ENCODE measurements around the gene EFEMP1.

EFEMP1 gene

DNA sequence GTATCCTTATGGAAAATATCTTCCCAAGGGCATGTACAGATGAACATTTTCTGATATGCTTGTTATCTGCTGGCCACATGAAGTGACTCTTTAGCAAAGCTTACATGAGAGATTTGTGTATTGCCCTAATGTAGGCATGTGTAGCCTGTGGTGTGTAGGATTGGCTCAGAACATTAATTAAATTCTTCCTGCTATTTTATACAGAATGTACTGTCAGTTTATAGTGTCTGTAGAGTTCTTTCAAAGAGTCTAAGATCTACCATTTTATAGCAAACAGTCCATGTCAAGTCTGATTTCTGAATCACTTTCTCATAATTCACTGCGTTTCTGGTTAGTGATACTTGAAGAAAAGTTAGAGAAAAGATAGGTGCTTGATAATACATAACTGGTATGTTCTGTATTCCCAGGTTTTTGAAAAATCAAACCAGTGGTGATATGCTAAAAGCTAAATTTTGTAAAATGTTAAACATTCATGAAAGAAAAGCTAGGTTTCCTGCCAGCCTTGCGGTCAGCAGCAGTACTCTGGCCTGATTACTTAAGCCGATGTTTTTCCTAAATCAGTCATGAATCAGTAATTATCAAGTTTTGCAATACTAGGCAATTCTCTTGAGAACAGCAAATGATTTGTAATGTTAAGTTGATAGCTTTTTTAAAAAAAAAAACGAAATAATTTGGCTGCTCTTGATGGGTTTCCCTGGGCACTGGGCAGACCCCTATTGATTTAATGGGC, 30.9 kb upstream of the EFEMP1 start:
- peaks cover 28% of the 10 kb centered on the region for H3K4me1 ChIP-seq (ENCODE audit: control insufficient read depth, insufficient read depth, low read length)

DNA sequence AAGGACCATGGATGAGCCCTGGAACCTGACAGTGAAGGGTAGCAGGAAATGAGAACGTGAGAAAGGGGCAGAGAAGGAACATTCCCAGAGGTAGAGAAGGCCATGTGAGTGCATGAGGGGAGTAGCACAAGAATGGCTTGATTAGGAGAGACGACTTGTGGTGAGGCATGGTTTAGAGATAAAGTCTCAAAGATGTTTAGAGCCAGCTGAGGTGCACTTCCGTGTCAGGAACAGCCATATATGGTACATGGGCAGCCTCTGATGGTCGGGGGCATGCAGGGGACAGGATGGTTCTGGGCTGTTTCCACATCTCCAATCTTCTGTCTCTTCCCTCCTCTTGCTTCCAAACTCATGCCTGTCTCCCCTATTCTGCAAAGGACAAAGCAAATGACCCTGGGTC, 28.8 kb upstream of the EFEMP1 start:
- H3K36me3 ChIP-seq (ENCODE audit: insufficient read depth, low read length), result no peaks in the 10 kb centered on the region
- no peaks in the 10 kb centered on the region for H3K27me3 ChIP-seq (ENCODE audit: control insufficient read depth, insufficient read depth, low read length)
- no peak overlapping the region for H3K4me3 ChIP-seq (ENCODE audit: low read length)
- peaks cover 28% of the 10 kb centered on the region for H3K4me1 ChIP-seq (ENCODE audit: control insufficient read depth, insufficient read depth, low read length)
- H3K9me3 ChIP-seq (replicated peaks; ENCODE audit: low read length), result no peaks in the 10 kb centered on the region
- no peak overlapping the region for H3K4me2 ChIP-seq (ENCODE audit: low read length)
- H3K9ac ChIP-seq (ENCODE audit: low read depth, low read length), result no peak overlapping the region

More for the DNA sequence above, 30.9 kb upstream of the EFEMP1 start:
- Histone ChIP-seq H3K9ac (ENCODE audit: low read depth, low read length) (no peak overlapping the region), H3K4me2 (ENCODE audit: low read length) (peak overlapping the region; percentile 21), H3K9me3 (replicated peaks; ENCODE audit: low read length) (no peaks in the 10 kb centered on the region), H3K27me3 (ENCODE audit: control insufficient read depth, insufficient read depth, low read length) (no peaks in the 10 kb centered on the region), H3K4me3 (ENCODE audit: low read length) (no peak overlapping the region), H3K36me3 (ENCODE audit: insufficient read depth, low read length) (no peaks in the 10 kb centered on the region)

DNA sequence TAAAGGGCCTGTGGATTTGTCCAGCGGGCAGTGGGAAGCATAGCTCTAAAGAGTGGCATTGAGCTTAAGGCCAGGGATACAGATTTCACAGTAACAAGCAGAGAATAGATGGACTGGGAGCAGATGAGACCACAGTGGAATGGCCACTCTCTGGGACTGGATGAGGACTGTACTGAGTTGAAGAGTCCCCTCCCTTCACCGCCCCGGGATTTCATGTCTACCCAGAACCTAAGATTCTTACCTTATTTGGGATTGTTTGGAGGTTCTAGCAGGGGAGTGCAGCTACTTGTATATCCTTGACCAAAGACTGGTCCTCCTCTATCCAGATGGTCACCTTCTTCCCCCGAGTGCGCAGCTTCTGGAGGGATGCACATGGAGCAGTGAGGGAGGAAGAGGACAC, 28.0 kb upstream of the EFEMP1 start:
- no peaks in the 10 kb centered on the region for H3K27me3 ChIP-seq (ENCODE audit: control insufficient read depth, insufficient read depth, low read length)
- H3K4me3 ChIP-seq (ENCODE audit: low read length), result no peak overlapping the region

DNA sequence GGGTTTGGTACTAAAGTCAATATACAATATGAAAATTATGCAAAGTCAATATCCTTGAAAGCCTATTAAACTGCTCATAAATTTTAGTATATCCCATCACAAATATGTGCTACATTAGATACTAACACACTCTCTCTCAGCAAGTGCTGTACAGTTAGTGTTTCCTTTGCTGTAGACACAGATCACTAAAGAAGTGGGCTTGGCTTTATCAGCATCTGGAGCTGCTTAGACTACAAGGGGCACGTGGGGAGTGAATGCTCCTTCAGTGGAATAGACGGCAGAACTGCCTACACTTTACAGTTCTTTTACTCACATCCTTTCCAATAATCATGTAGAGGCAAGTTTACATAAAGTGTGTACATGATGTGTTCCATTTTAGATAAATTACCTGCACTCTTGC, 26.0 kb upstream of the EFEMP1 start:
- no peak overlapping the region for H3K4me2 ChIP-seq (ENCODE audit: low read length)
- no peak overlapping the region for H3K9ac ChIP-seq (ENCODE audit: low read depth, low read length)
- no peaks in the 10 kb centered on the region for H3K9me3 ChIP-seq (replicated peaks; ENCODE audit: low read length)
- H3K27me3 ChIP-seq (ENCODE audit: control insufficient read depth, insufficient read depth, low read length), result no peaks in the 10 kb centered on the region
- no peaks in the 10 kb centered on the region for H3K36me3 ChIP-seq (ENCODE audit: insufficient read depth, low read length)
- H3K4me3 ChIP-seq (ENCODE audit: low read length), result no peak overlapping the region
- peaks cover 23% of the 10 kb centered on the region for H3K4me1 ChIP-seq (ENCODE audit: control insufficient read depth, insufficient read depth, low read length)

More for the DNA sequence above, 28.0 kb upstream of the EFEMP1 start:
- Histone ChIP-seq H3K4me2 (ENCODE audit: low read length) (no peak overlapping the region), H3K9ac (ENCODE audit: low read depth, low read length) (no peak overlapping the region), H3K4me1 (ENCODE audit: control insufficient read depth, insufficient read depth, low read length) (peaks cover 28% of the 10 kb centered on the region), H3K36me3 (ENCODE audit: insufficient read depth, low read length) (no peaks in the 10 kb centered on the region), H3K9me3 (replicated peaks; ENCODE audit: low read length) (no peaks in the 10 kb centered on the region)

- Histone ChIP-seq H3K4me2 (ENCODE audit: low read length) (no peak overlapping the region), H3K4me1 (ENCODE audit: control insufficient read depth, insufficient read depth, low read length) (peaks cover 19% of the 10 kb centered on the region), H3K27me3 (ENCODE audit: control insufficient read depth, insufficient read depth, low read length) (no peaks in the 10 kb centered on the region), H3K9me3 (replicated peaks; ENCODE audit: low read length) (no peaks in the 10 kb centered on the region), H3K9ac (ENCODE audit: low read depth, low read length) (no peak overlapping the region), H3K36me3 (ENCODE audit: insufficient read depth, low read length) (no peaks in the 10 kb centered on the region), H3K4me3 (ENCODE audit: low read length) (no peak overlapping the region)
Observed at GRCh38 chr2:55949211-55949610, 25.6 kb upstream of the EFEMP1 start.

GRCh38 chr2:55948176-55948923, 24.8 kb upstream of the EFEMP1 start:
- H3K4me1 ChIP-seq (ENCODE audit: control insufficient read depth, insufficient read depth, low read length), result peaks cover 17% of the 10 kb centered on the region
- H3K9me3 ChIP-seq (replicated peaks; ENCODE audit: low read length), result no peaks in the 10 kb centered on the region
- peak overlapping the region; percentile 32 for H3K4me2 ChIP-seq (ENCODE audit: low read length)
- no peaks in the 10 kb centered on the region for H3K27me3 ChIP-seq (ENCODE audit: control insufficient read depth, insufficient read depth, low read length)
- no peak overlapping the region for H3K4me3 ChIP-seq (ENCODE audit: low read length)
- H3K36me3 ChIP-seq (ENCODE audit: insufficient read depth, low read length), result no peaks in the 10 kb centered on the region
- no peak overlapping the region for H3K9ac ChIP-seq (ENCODE audit: low read depth, low read length)

DNA sequence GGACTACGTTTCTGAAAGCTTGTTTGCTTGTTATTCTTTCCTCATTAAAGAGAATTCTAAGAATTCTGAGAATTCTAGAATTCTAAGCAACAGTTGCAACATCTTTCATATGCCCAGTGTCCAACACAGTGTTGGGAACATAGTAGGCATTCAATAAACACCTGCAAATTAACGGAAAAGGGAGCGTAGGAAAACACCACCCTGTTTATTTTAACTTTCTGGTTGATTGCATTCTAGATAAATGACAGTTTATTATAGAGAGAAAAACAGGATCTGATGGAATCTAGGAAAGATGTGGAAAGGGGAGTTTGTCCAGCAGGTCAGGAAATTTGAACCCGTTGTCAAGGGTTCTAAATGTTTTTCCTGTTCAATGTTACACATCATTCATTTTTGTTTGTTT, 24.2 kb upstream of the EFEMP1 start:
- Histone ChIP-seq H3K4me3 (ENCODE audit: low read length) (no peak overlapping the region), H3K9me3 (replicated peaks; ENCODE audit: low read length) (no peaks in the 10 kb centered on the region), H3K4me2 (ENCODE audit: low read length) (no peak overlapping the region), H3K27me3 (ENCODE audit: control insufficient read depth, insufficient read depth, low read length) (no peaks in the 10 kb centered on the region), H3K36me3 (ENCODE audit: insufficient read depth, low read length) (no peaks in the 10 kb centered on the region), H3K4me1 (ENCODE audit: control insufficient read depth, insufficient read depth, low read length) (peaks cover 17% of the 10 kb centered on the region), H3K9ac (ENCODE audit: low read depth, low read length) (no peak overlapping the region)

- Histone ChIP-seq H3K9ac (ENCODE audit: low read depth, low read length) (no peak overlapping the region), H3K4me3 (ENCODE audit: low read length) (no peak overlapping the region), H3K9me3 (replicated peaks; ENCODE audit: low read length) (no peaks in the 10 kb centered on the region), H3K4me2 (ENCODE audit: low read length) (no peak overlapping the region), H3K36me3 (ENCODE audit: insufficient read depth, low read length) (no peaks in the 10 kb centered on the region), H3K27me3 (ENCODE audit: control insufficient read depth, insufficient read depth, low read length) (no peaks in the 10 kb centered on the region), H3K4me1 (ENCODE audit: control insufficient read depth, insufficient read depth, low read length) (peaks cover 17% of the 10 kb centered on the region)
Observed at GRCh38 chr2:55946793-55947192, 23.2 kb upstream of the EFEMP1 start.

DNA sequence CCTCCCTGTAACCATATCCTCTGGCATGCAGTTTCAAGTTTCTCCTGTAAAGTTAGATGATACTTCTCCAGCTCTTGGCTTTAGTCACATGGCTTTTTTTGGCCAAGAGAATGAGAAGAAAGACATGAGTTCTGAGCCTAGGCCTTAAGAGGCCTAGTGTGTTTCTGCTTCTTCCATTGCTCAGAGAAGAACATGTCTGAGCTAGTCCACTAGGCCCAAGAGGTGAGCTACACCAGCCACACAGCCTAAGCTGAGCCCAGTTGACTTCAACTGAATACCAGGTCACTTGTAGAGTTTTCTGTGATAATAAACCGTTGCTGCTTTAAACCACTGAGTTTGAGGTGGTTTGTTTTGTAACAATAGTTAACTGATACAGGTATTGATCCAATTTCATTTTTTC, 19.9 kb upstream of the EFEMP1 start:
- no peaks in the 10 kb centered on the region for H3K27me3 ChIP-seq (ENCODE audit: control insufficient read depth, insufficient read depth, low read length)
- H3K4me3 ChIP-seq (ENCODE audit: low read length), result no peak overlapping the region
- H3K36me3 ChIP-seq (ENCODE audit: insufficient read depth, low read length), result no peaks in the 10 kb centered on the region
- H3K4me1 ChIP-seq (ENCODE audit: control insufficient read depth, insufficient read depth, low read length), result peaks cover 11% of the 10 kb centered on the region
- no peaks in the 10 kb centered on the region for H3K9me3 ChIP-seq (replicated peaks; ENCODE audit: low read length)
- no peak overlapping the region for H3K4me2 ChIP-seq (ENCODE audit: low read length)
- no peak overlapping the region for H3K9ac ChIP-seq (ENCODE audit: low read depth, low read length)

DNA sequence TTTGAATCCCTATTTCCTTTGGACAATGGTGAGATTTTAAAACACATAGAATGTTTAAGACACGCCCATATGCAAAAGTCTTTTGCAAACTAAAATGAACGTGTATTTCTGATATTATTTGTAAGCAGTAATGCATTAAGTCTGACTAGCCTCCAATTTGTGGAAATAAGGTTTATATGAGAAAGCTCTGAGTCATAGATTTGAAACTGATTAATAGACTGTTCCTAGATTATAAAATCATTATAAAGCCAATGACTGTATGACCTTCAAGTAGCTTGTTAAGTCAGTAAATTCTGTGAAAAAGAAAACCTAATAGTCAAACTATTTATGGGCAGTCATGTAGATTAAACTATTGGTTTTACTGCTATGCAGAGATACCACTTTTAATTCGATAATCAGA, 12.8 kb upstream of the EFEMP1 start:
- Histone ChIP-seq H3K9me3 (replicated peaks; ENCODE audit: low read length) (no peaks in the 10 kb centered on the region), H3K4me1 (ENCODE audit: control insufficient read depth, insufficient read depth, low read length) (no peaks in the 10 kb centered on the region), H3K36me3 (ENCODE audit: insufficient read depth, low read length) (no peaks in the 10 kb centered on the region), H3K9ac (ENCODE audit: low read depth, low read length) (no peak overlapping the region), H3K27me3 (ENCODE audit: control insufficient read depth, insufficient read depth, low read length) (no peaks in the 10 kb centered on the region), H3K4me2 (ENCODE audit: low read length) (no peak overlapping the region), H3K4me3 (ENCODE audit: low read length) (no peak overlapping the region)

DNA sequence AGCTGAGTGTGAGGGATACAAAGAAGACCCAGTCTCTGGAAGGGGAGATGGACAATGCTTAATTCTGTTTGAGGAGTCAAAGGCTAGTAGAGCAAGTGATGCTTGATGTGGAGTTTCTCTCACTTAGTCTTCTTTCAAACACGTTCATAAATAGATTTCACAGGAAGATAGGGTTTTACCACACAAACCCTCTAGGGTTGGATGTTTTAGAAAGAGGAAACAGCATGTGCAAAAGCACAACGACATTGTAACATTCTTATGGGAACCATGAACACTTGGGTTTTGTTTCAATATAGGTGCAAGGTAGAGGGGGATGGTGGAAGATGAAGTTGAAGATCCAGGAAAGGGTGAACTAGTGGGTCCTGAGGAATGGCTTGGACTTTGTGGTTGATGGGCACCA, 10.8 kb upstream of the EFEMP1 start:
- no peak overlapping the region for H3K4me2 ChIP-seq (ENCODE audit: low read length)
- H3K36me3 ChIP-seq (ENCODE audit: insufficient read depth, low read length), result no peaks in the 10 kb centered on the region
- H3K4me3 ChIP-seq (ENCODE audit: low read length), result no peak overlapping the region
- H3K9me3 ChIP-seq (replicated peaks; ENCODE audit: low read length), result no peaks in the 10 kb centered on the region
- no peak overlapping the region for H3K9ac ChIP-seq (ENCODE audit: low read depth, low read length)
- no peaks in the 10 kb centered on the region for H3K27me3 ChIP-seq (ENCODE audit: control insufficient read depth, insufficient read depth, low read length)
- no peaks in the 10 kb centered on the region for H3K4me1 ChIP-seq (ENCODE audit: control insufficient read depth, insufficient read depth, low read length)

DNA sequence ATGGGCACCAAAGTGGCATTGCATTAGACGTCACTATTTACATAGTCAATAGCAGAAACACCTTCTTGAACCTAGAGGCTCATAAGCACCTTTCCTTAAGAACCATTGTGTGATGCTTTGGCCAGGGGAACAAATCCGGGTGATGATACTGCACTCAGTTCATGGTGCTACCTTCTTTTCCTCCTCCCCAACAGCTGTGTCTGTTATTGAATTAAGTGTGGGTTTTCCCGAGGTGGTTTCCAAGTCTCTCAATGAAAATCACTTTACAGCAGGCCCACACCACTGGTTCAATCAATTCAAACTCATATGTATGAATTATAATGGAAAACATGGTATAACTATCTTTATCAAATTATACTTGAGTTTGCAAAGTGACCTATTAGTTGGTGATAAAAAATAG, 9.3 kb upstream of the EFEMP1 start:
- no peak overlapping the region for H3K9ac ChIP-seq (ENCODE audit: low read depth, low read length)
- H3K4me2 ChIP-seq (ENCODE audit: low read length), result no peak overlapping the region
- H3K9me3 ChIP-seq (replicated peaks; ENCODE audit: low read length), result no peaks in the 10 kb centered on the region
- no peaks in the 10 kb centered on the region for H3K4me1 ChIP-seq (ENCODE audit: control insufficient read depth, insufficient read depth, low read length)
- no peaks in the 10 kb centered on the region for H3K36me3 ChIP-seq (ENCODE audit: insufficient read depth, low read length)
- H3K27me3 ChIP-seq (ENCODE audit: control insufficient read depth, insufficient read depth, low read length), result no peaks in the 10 kb centered on the region
- no peak overlapping the region for H3K4me3 ChIP-seq (ENCODE audit: low read length)
